Fibroblast of lung (primary cell): ENCODE data around the gene ZNF626. TPM values are rescaled to one million over a fixed set of nuclear protein-coding genes. Genes with fewer than 3 reads are reported as not detected.
"Not testable (repeated sequence)": the region's sequence is repeated elsewhere in the genome, so short reads cannot be mapped to it uniquely, and the experiment has no call there.

Source experiments
- DNase-seq, 2 donors: peaks; one replicate each; pipeline versions ENCODE4 v3.0.0 to v3.0.0-alpha.2; 2010; ENCODE audit warnings: low read depth in 2 of 2
- H2AFZ ChIP-seq: 2 replicates; pipeline ENCODE4 v1.5.1; 2012; ENCODE audit warnings: low read length, control low read depth, inconsistent platforms
- H3K27ac ChIP-seq: 2 replicates; pipeline ENCODE4 v1.5.1; 2011; ENCODE audit warnings: low read length, control low read depth; ENCODE audit not compliant: insufficient read depth
- H3K27me3 ChIP-seq: 2 replicates; pipeline ENCODE4 v1.5.1; 2011; ENCODE audit warnings: mild to moderate bottlenecking, low read length; ENCODE audit not compliant: control insufficient read depth, insufficient read depth
- H3K36me3 ChIP-seq: 2 replicates; pipeline ENCODE4 v1.5.1; 2011; ENCODE audit warnings: low read length; ENCODE audit not compliant: control insufficient read depth, insufficient read depth
- H3K4me1 ChIP-seq: 2 replicates; pipeline ENCODE4 v1.5.1; 2011; ENCODE audit warnings: low read length; ENCODE audit not compliant: control insufficient read depth, insufficient read depth; ENCODE audit errors: extremely low read depth
- H3K4me2 ChIP-seq: 2 replicates; pipeline ENCODE4 v1.5.1; 2011; ENCODE audit warnings: low read length, control low read depth; ENCODE audit not compliant: insufficient read depth; ENCODE audit errors: extremely low read depth
- H3K4me3 ChIP-seq, 4 experiments: fragments of 200-600 bp in 1 of 4; sonication (generic) in 1 of 4; replicated peaks in 1 of 4; 2 replicates each; pipeline ENCODE4 v1.5.1; 2011 to 2016; ENCODE audit warnings: low read length in 4 of 4, low read depth in 3 of 4, mild to moderate bottlenecking in 3 of 4, control low read depth in 2 of 4, inconsistent platforms in 1 of 4, mixed read lengths in 1 of 4; ENCODE audit not compliant: insufficient read depth in 1 of 4; ENCODE audit errors: control extremely low read depth in 1 of 4
- H3K79me2 ChIP-seq: 2 replicates; pipeline ENCODE4 v1.5.1; 2012; ENCODE audit warnings: mild to moderate bottlenecking, low read length, inconsistent platforms; ENCODE audit not compliant: control insufficient read depth, insufficient read depth
- H3K9ac ChIP-seq: 2 replicates; pipeline ENCODE4 v1.5.1; 2011; ENCODE audit warnings: mild to moderate bottlenecking, low read length, control low read depth; ENCODE audit not compliant: insufficient read depth
- H3K9me3 ChIP-seq: 2 replicates; pipeline ENCODE4 v1.5.1; 2012; ENCODE audit warnings: low read depth, low read length; ENCODE audit not compliant: control insufficient read depth, insufficient read depth
- H4K20me1 ChIP-seq: 2 replicates; pipeline ENCODE4 v1.5.1; 2011; ENCODE audit warnings: low read length; ENCODE audit not compliant: control insufficient read depth, insufficient read depth; ENCODE audit errors: extremely low read depth
- EZH2 ChIP-seq: IDR thresholded peaks from 2 replicates; pipeline ENCODE4 v1.5.1; 2012; ENCODE audit warnings: low read length, control low read depth, mild to moderate bottlenecking; ENCODE audit errors: missing control alignments
- polyA plus RNA-seq, 2 donors: library from polyadenylated mRNA; depleted of rRNA in 1 of 2; stranded (reverse) in 1 of 2; unstranded in 1 of 2; fragments of >200 nt; gene quantifications; 2 replicates each; pipeline ENCODE4 v1.2.1, GENCODE V29; 2011 to 2012; ENCODE audit warnings: missing spikeins in 1 of 2
- total RNA-seq: library from RNA; depleted of rRNA; stranded (reverse); fragments of >200 nt; gene quantifications from 2 replicates; pipeline ENCODE4 v1.2.1, GENCODE V29; 2014
- TF ChIP-seq, protein P1 (sequence below), 2 donors: IDR thresholded peaks in 1 of 2; conservative IDR thresholded peaks in 1 of 2; 1 replicate in 1 of 2; 2 replicates in 1 of 2; pipeline ENCODE4 v1.5.1; 2011 to 2012; ENCODE audit warnings: low read length in 2 of 2, control low read depth in 1 of 2, inconsistent platforms in 1 of 2, low read depth in 1 of 2, mild to moderate bottlenecking in 1 of 2

Gene ZNF626
- total and polyA plus RNA-seq, 2 donors (not counting 1 experiment from before 2014, with no cell fraction given), result 10.4 to 18.3 TPM

DNA sequence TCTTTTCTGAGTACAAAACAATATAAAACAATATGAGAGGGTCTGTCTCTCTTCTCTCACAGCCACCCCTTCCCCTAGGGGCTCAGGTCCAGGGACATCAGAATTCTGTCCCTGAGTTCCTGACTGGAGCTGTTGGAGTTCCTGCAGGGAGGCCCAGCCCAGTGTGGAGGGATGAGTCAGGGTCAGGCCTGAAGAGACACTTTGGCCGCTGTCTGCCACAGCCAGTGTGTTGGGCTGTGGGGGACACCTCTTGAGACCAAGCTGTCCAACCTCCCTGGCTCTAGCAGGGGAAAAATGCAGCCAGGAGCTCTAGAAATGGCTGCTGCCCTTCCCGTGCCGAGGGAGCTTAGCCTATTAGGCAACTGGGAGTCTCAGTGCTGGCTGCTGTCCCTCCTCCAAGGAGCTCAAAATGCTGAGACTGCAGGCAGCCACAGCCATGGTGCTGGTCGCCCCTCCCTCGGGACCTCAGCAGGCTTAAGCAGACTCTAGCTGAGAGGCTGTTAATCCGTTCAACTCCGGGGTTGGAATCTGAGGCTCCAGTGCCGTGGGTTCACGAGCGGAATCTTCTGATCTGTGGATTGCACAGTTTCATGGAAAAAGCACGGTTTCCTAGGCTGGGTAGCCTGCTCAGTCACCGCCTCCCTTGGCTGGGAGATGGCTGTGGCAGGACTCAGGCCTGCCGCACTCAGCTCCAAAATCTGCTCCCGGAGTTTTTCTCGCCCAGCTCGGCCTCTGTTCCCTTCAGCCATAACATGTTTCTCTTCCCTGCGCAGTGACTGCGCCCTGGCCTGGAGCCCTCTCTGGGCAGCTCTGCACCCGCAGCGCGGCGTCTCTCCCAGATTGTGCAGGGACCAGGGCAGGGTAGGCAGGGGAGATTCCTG is 3.8 kb upstream of the ZNF626 start:
- H3K9ac ChIP-seq, result no peak overlapping the region
- no peak overlapping the region for H3K27ac ChIP-seq
- no peaks in the 10 kb centered on the region for H4K20me1 ChIP-seq
- peak overlapping the region; percentile 62 for H2AFZ ChIP-seq
- no peak overlapping the region for H3K4me2 ChIP-seq
- TF ChIP-seq, protein P1, sequence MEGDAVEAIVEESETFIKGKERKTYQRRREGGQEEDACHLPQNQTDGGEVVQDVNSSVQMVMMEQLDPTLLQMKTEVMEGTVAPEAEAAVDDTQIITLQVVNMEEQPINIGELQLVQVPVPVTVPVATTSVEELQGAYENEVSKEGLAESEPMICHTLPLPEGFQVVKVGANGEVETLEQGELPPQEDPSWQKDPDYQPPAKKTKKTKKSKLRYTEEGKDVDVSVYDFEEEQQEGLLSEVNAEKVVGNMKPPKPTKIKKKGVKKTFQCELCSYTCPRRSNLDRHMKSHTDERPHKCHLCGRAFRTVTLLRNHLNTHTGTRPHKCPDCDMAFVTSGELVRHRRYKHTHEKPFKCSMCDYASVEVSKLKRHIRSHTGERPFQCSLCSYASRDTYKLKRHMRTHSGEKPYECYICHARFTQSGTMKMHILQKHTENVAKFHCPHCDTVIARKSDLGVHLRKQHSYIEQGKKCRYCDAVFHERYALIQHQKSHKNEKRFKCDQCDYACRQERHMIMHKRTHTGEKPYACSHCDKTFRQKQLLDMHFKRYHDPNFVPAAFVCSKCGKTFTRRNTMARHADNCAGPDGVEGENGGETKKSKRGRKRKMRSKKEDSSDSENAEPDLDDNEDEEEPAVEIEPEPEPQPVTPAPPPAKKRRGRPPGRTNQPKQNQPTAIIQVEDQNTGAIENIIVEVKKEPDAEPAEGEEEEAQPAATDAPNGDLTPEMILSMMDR (conservative IDR thresholded peaks at IDR 0.05 in 1 of 2, IDR thresholded peaks at IDR 0.05 in 1 of 2; ENCODE audit: low read depth in 1 of 2, low read length in 2 of 2), result no peak
- no peak for TF ChIP-seq EZH2
- peak overlapping the region in 1 of 4 experiments; percentile 8 for H3K4me3 ChIP-seq
- no peaks in the 10 kb centered on the region for H3K4me1 ChIP-seq
- H3K36me3 ChIP-seq, result no peaks in the 10 kb centered on the region
- H3K27me3 ChIP-seq, result no peaks in the 10 kb centered on the region
- H3K79me2 ChIP-seq, result peaks cover 5% of the 10 kb centered on the region
- DNase-seq, result peak; percentile 10 to 18
- H3K9me3 ChIP-seq, result no peaks in the 10 kb centered on the region

DNA sequence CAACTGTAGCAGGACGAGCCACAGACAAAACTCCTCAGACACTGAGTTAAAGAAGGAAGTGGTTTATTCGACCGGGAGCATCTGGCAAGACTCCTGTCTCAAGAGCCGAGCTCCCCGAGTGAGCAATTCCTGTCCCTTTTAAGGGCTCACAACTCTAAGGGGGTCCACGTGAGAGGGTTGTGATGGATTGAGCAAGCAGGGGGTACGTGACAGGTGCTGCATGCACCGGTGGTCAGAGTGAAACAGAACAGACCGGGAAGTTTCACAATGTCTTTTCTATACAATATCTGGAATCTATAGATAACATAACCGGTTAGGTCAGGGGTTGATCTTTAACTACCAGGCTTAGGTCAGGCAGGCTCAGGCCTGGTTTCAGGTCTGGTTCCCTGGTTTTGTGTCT is 3.1 kb upstream of the ZNF626 start:
- not testable (repeated sequence) for H3K27ac ChIP-seq, H3K4me2 ChIP-seq, H3K9ac ChIP-seq, H3K27me3 ChIP-seq, H4K20me1 ChIP-seq, H3K4me3 ChIP-seq, H3K36me3 ChIP-seq, H3K4me1 ChIP-seq, DNase-seq, H3K79me2 ChIP-seq, H3K9me3 ChIP-seq, H2AFZ ChIP-seq

DNA sequence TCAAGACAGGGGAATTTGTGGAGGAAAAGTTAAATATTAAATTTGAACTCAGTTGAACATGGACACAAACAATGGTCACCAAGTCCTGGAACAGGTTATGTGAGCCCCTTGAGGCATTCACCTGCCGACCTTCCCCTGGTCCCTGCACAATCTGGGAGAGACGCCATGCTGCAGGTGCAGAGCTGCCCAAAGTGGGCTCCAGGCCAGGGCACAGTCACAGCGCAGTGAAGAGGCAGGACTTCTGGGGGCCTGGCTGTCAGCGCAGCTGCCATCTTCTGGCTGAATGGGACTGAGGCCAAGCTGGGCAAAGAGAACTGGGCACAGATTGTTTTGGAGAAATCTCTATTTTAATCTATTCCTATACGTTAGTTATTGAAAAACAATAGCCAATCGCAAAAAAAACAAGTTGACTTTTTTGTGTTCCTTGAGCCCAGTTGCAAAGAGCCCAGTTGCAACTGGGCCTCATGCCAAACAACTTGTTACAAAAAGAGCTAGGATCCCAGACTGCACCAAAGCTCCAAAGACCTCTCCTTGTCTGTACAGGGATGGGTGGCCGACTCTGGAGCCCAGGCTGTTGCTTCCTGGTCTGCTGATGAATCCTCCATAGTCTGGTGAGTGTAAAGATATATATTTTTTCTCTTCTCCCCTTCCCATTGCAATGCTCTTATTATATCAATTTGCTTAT is 1.2 kb upstream of the ZNF626 start:
- Histone ChIP-seq H3K4me2 (no peak overlapping the region), H2AFZ (no peak overlapping the region), H3K4me1 (no peaks in the 10 kb centered on the region), H3K4me3 (no peak overlapping the region), H3K79me2 (peaks cover 23% of the 10 kb centered on the region), H3K27ac (no peak overlapping the region), H3K9ac (no peak overlapping the region), H3K27me3 (no peaks in the 10 kb centered on the region), H3K36me3 (peaks cover 2% of the 10 kb centered on the region), H3K9me3 (no peaks in the 10 kb centered on the region), H4K20me1 (no peaks in the 10 kb centered on the region)
- TF ChIP-seq, protein P1 (conservative IDR thresholded peaks at IDR 0.05 in 1 of 2, IDR thresholded peaks at IDR 0.05 in 1 of 2; ENCODE audit: low read depth in 1 of 2, low read length in 2 of 2), result no peak
- no peak for TF ChIP-seq EZH2
- no peak for DNase-seq
